ENCODE measurements around the gene SMG6.

DNA sequence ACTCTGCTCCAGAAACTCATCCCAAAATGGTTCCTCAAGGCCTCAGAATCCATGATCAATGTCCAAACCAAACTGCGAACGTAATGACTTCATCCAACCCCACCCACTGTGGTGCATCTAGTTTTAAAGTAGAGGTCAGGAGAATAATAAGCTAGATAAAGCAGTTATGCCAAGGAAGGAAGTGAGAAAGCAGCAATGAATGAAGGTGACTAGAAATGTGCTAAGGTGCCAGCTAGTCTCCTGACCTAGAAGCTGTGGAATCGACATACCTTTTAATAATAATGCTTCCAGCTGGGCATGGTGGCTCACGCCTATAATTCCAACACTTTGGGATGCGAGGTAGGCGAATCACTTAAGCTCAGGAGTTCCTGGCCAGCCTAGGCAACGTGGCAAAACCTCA, 99.2 kb downstream of the SMG6 start:
- TF ChIP-seq, protein P1, sequence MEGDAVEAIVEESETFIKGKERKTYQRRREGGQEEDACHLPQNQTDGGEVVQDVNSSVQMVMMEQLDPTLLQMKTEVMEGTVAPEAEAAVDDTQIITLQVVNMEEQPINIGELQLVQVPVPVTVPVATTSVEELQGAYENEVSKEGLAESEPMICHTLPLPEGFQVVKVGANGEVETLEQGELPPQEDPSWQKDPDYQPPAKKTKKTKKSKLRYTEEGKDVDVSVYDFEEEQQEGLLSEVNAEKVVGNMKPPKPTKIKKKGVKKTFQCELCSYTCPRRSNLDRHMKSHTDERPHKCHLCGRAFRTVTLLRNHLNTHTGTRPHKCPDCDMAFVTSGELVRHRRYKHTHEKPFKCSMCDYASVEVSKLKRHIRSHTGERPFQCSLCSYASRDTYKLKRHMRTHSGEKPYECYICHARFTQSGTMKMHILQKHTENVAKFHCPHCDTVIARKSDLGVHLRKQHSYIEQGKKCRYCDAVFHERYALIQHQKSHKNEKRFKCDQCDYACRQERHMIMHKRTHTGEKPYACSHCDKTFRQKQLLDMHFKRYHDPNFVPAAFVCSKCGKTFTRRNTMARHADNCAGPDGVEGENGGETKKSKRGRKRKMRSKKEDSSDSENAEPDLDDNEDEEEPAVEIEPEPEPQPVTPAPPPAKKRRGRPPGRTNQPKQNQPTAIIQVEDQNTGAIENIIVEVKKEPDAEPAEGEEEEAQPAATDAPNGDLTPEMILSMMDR (IDR thresholded peaks at IDR 0.05): no peak
- TF ChIP-seq POLR2AphosphoS5 (IDR thresholded peaks at IDR 0.05) (no peak), POLR2A (IDR thresholded peaks at IDR 0.05) (no peak)
